H7 (cell line): ENCODE results near the gene DPP7. TPM values are rescaled to one million over a fixed set of nuclear protein-coding genes. Genes with fewer than 3 reads are reported as not detected.

Experiments
- DNase-seq: peaks from one replicate; pipeline ENCODE4 v3.0.0; 2012
- H3K27me3 ChIP-seq: 2 replicates; pipeline ENCODE4 v1.6.0; 2011; ENCODE audit warnings: mild to moderate bottlenecking, low read length; ENCODE audit not compliant: control insufficient read depth, insufficient read depth
- H3K36me3 ChIP-seq: replicated peaks from 2 replicates; pipeline ENCODE4 v1.5.1; 2011; ENCODE audit warnings: low read length; ENCODE audit not compliant: control insufficient read depth, insufficient read depth
- H3K4me3 ChIP-seq: 2 replicates; pipeline ENCODE4 v1.5.1; 2011; ENCODE audit warnings: low read depth, mild to moderate bottlenecking, control low read depth, low read length, moderate library complexity; ENCODE audit not compliant: insufficient read depth
- total RNA-seq: library from RNA; depleted of rRNA; stranded (reverse); fragments of >200 nt; shearing (Covaris generic); gene quantifications from 2 replicates; pipeline ENCODE4 v1.2.3, GENCODE V29; 2014; rRNA removed

The DPP7 gene
- total RNA-seq = 15.8 and 18.2 TPM in 2 replicates

GRCh38 chr9:137114613-137115393 is at the start of gene DPP7:
Gene DPP7 (minus strand): TSS chr9:137114733. CDS start chr9:137114713, 20 bp downstream.
- peak within 1 kb of the TSS; percentile 40 for H3K4me3 ChIP-seq
- peak; percentile 92 for DNase-seq

DNA sequence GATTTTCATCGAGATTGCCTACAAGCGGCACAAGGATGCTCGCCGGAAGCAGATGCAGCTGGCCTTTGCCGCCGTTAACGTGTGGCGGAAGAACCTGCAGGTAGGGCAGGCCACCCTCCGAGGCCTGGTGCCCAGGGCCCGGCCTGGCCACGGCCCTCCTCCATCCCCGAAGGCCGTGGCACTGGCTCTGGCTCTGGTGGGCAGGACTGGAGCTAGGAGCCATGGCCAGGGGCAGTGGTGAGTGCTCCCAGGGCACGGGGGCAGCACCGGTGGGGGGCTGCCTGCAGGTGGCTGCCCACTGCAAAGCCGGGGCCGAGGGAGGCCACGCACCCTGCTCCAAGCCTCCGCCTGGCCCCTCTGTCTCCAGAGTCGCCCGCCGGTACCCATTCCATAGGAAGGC is 49.3 kb upstream of the DPP7 start:
- peaks cover 82% of the 10 kb centered on the region for H3K27me3 ChIP-seq
- peak; percentile 63 for DNase-seq
- H3K4me3 ChIP-seq = no peak overlapping the region

More at GRCh38 chr9:137114613-137115393, at the start of gene DPP7:
- H3K27me3 ChIP-seq = peaks cover 26% of the 10 kb centered on the region
- H3K36me3 ChIP-seq = no peaks in the 10 kb centered on the region

GRCh38 chr9:137163365-137163715 is 48.8 kb upstream of the DPP7 start:
- no peaks in the 10 kb centered on the region for H3K36me3 ChIP-seq
- H3K4me3 ChIP-seq = peak overlapping the region; percentile 46
- DNase-seq = peak; percentile 85
- H3K27me3 ChIP-seq = peaks cover 80% of the 10 kb centered on the region

More for the DNA sequence above, 49.3 kb upstream of the DPP7 start:
- no peaks in the 10 kb centered on the region for H3K36me3 ChIP-seq

DNA sequence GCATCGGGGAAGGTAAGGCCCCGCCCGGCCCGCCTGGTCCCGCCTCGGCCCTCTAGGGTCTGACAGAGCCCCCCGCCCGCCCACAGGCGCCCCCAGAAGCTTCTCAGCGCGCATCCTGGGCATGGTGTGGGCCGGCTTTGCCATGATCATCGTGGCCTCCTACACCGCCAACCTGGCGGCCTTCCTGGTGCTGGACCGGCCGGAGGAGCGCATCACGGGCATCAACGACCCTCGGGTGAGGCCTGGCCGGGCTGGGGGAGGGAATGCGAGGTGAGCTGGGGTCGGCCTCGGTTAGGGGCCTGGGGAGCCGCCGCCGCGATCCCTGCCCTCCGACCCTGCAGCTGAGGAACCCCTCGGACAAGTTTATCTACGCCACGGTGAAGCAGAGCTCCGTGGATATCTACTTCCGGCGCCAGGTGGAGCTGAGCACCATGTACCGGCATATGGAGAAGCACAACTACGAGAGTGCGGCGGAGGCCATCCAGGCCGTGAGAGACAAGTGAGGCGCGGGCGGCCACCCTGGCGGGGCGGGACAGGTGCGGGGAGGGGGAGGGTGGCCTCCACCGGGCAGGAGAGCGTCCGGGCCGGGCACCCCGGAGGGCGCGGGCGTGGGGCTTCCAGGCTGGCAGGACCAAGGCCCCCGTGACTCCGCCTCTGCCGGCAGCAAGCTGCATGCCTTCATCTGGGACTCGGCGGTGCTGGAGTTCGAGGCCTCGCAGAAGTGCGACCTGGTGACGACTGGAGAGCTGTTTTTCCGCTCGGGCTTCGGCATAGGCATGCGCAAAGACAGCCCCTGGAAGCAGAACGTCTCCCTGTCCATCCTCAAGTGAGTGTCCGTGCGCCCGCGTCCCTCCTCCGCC is 48.2 kb upstream of the DPP7 start:
- H3K27me3 ChIP-seq = peaks cover 79% of the 10 kb centered on the region
- DNase-seq = peak; percentile 90
- peak overlapping the region; percentile 46 for H3K4me3 ChIP-seq
- H3K36me3 ChIP-seq = no peaks in the 10 kb centered on the region

DNA sequence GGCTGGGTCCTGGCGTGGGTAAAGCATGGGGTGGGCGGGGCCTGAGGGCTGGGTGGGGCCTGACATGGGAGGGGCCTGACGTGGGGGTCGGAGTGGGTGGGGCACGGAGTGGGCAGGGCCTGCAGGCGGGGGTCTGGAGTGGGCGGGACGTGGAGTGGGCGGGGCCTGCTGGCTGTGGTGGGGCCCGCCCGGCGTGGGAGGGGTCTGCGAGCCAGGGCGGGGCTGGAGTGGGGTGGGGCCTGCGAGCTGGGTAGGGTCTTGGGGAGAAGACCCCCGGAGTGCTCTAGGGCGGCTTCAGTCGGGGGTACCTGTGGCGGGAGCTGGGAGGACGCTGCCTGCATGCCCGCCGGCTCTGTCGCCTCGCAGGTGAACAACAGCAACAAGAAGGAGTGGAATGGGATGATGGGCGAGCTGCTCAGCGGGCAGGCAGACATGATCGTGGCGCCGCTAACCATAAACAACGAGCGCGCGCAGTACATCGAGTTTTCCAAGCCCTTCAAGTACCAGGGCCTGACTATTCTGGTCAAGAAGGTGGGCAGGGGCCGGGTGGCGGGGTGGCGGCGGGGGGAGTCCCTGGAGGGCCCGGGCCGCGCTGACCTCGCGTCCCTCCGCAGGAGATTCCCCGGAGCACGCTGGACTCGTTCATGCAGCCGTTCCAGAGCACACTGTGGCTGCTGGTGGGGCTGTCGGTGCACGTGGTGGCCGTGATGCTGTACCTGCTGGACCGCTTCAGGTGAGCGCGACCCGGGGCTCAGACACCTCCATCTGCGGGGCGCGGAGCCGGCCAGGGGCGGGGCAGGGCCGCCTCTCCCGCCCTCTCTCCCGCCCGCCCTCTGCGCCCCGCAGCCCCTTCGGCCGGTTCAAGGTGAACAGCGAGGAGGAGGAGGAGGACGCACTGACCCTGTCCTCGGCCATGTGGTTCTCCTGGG is 47.3 kb upstream of the DPP7 start:
- Histone ChIP-seq H3K36me3 (no peaks in the 10 kb centered on the region), H3K4me3 (peak overlapping the region; percentile 46; the same call in 1 of the 2 replicates), H3K27me3 (peaks cover 78% of the 10 kb centered on the region)
- DNase-seq = peak; percentile 97

- Histone ChIP-seq H3K27me3 (peaks cover 78% of the 10 kb centered on the region), H3K36me3 (no peaks in the 10 kb centered on the region), H3K4me3 (no peak overlapping the region)
- DNase-seq = no peak
Measured at GRCh38 chr9:137160716-137161557, 46.4 kb upstream of the DPP7 start.

- H3K4me3 ChIP-seq = no peak overlapping the region
- peaks cover 85% of the 10 kb centered on the region for H3K27me3 ChIP-seq
Measured at GRCh38 chr9:137160054-137160425, 45.5 kb upstream of the DPP7 start.

GRCh38 chr9:137159105-137160053 is 44.8 kb upstream of the DPP7 start:
- Histone ChIP-seq H3K27me3 (peaks cover 83% of the 10 kb centered on the region), H3K4me3 (no peak overlapping the region), H3K36me3 (no peaks in the 10 kb centered on the region)
- no peak for DNase-seq

More at GRCh38 chr9:137160054-137160425, 45.5 kb upstream of the DPP7 start:
- DNase-seq = no peak
- H3K36me3 ChIP-seq = no peaks in the 10 kb centered on the region

GRCh38 chr9:137158625-137159024 is 44.1 kb upstream of the DPP7 start:
- Histone ChIP-seq H3K27me3 (peaks cover 78% of the 10 kb centered on the region), H3K36me3 (no peaks in the 10 kb centered on the region), H3K4me3 (no peak overlapping the region)
- no peak for DNase-seq

GRCh38 chr9:137157618-137158415 is 43.3 kb upstream of the DPP7 start:
- Histone ChIP-seq H3K4me3 (no peak overlapping the region), H3K36me3 (no peaks in the 10 kb centered on the region), H3K27me3 (peaks cover 71% of the 10 kb centered on the region)
- no peak for DNase-seq

DNA sequence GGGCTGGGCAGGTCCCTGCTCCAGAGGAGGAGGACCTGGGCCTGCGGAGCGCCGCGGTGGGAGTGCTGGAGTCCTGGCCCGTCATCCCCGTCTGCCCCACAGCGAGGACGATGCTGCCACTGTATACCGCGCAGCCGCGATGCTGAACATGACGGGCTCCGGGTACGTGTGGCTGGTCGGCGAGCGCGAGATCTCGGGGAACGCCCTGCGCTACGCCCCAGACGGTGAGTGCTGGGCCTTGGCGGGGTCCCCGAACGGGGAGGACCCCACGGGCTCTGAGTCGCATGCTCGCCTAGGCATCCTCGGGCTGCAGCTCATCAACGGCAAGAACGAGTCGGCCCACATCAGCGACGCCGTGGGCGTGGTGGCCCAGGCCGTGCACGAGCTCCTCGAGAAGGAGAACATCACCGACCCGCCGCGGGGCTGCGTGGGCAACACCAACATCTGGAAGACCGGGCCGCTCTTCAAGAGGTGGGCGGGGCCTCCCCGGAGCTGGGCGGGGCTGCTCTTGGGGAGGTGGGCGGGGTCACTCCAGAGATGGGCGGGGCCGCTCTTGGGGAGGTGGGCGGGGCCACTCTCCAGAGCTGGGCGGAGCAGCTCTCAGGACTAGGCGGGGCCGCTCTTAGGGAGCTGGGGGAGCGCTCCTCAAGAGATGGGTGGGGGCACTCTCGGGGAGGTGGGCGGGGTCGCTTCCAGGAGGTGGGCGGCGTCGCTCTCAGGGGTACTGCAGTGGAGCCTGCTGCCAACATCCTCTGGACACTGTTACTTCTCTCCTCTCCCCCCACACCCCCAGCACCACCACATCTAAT is 42.2 kb upstream of the DPP7 start:
- Histone ChIP-seq H3K4me3 (peak overlapping the region; percentile 55), H3K36me3 (no peaks in the 10 kb centered on the region), H3K27me3 (peaks cover 61% of the 10 kb centered on the region)
- DNase-seq = peak; percentile 96
